NB4 (cell line): ENCODE results near the gene CFHR3.
"Not testable (repeated sequence)": the region's sequence is repeated elsewhere in the genome, so short reads cannot be mapped to it uniquely, and the experiment has no call there.

Experiments
- DNase-seq: peaks from one replicate; pipeline ENCODE4 v3.0.0; 2010; ENCODE audit warnings: low read depth
- H3K4me3 ChIP-seq: one replicate; pipeline ENCODE4 v1.5.1; 2011; ENCODE audit warnings: mild to moderate bottlenecking, low read depth, low read length, moderate library complexity
- CTCF ChIP-seq: IDR thresholded peaks from one replicate; pipeline ENCODE4 v1.5.1; 2012; ENCODE audit warnings: low read depth, low read length
- MAX ChIP-seq: IDR thresholded peaks from 2 replicates; pipeline ENCODE4 v1.6.1; 2011; ENCODE audit warnings: low read depth, low read length
- MYC ChIP-seq: IDR thresholded peaks from 2 replicates; pipeline ENCODE4 v1.6.1; 2011; ENCODE audit warnings: low read depth, low read length
- POLR2A ChIP-seq: IDR thresholded peaks from 2 replicates; pipeline ENCODE4 v1.6.1; 2011; ENCODE audit warnings: mild to moderate bottlenecking; ENCODE audit not compliant: insufficient read length; ENCODE audit errors: extremely low read depth

CFHR3 gene

GRCh38 chr1:196774603-196775002, at the start of gene CFHR3:
Gene CFHR3 (plus strand): TSS chr1:196774840. CDS start chr1:196774887, 47 bp downstream.
- TF ChIP-seq MAX (no peak), CTCF (no peak), POLR2A (no peak), MYC (no peak)
- DNase-seq = no peak
- no peak within 1 kb of the TSS for H3K4me3 ChIP-seq

GRCh38 chr1:196732526-196732925, 42.1 kb upstream of the CFHR3 start:
- TF ChIP-seq MAX (no peak), POLR2A (no peak), CTCF (no peak), MYC (no peak)
- H3K4me3 ChIP-seq = no peak overlapping the region
- no peak for DNase-seq

GRCh38 chr1:196733091-196733970, 41.3 kb upstream of the CFHR3 start:
- no peak for DNase-seq
- H3K4me3 ChIP-seq = no peak overlapping the region
- TF ChIP-seq POLR2A (no peak), MAX (no peak), CTCF (no peak), MYC (no peak)

GRCh38 chr1:196734006-196734405, 40.6 kb upstream of the CFHR3 start:
- no peak for DNase-seq
- TF ChIP-seq POLR2A = no peak
- TF ChIP-seq MYC = no peak
- TF ChIP-seq CTCF = no peak
- no peak for TF ChIP-seq MAX
- no peak overlapping the region for H3K4me3 ChIP-seq

GRCh38 chr1:196734460-196734859, 40.2 kb upstream of the CFHR3 start:
- no peak for DNase-seq
- TF ChIP-seq POLR2A (no peak), MYC (no peak), MAX (no peak), CTCF (no peak)
- no peak overlapping the region for H3K4me3 ChIP-seq

GRCh38 chr1:196738730-196739129, 35.9 kb upstream of the CFHR3 start:
- no peak overlapping the region for H3K4me3 ChIP-seq
- TF ChIP-seq CTCF = no peak
- no peak for TF ChIP-seq MYC
- TF ChIP-seq POLR2A = no peak
- TF ChIP-seq MAX = no peak
- no peak for DNase-seq

DNA sequence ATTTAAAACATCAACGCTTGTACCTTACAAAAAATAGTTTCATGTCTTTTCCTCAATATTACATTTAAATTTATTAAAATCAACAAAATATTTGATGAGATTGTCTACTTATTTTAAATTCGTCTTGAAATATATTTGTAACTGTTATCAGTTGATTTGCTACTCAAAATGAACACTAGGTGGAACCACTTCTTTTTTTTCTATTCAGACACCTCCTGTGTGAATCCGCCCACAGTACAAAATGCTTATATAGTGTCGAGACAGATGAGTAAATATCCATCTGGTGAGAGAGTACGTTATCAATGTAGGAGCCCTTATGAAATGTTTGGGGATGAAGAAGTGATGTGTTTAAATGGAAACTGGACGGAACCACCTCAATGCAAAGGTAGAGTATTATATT, 31.4 kb upstream of the CFHR3 start:
- not testable (repeated sequence) for H3K4me3 ChIP-seq
- peak; percentile 37 for DNase-seq

GRCh38 chr1:196765019-196765740, 9.5 kb upstream of the CFHR3 start:
- not testable (repeated sequence) for DNase-seq, H3K4me3 ChIP-seq

DNA sequence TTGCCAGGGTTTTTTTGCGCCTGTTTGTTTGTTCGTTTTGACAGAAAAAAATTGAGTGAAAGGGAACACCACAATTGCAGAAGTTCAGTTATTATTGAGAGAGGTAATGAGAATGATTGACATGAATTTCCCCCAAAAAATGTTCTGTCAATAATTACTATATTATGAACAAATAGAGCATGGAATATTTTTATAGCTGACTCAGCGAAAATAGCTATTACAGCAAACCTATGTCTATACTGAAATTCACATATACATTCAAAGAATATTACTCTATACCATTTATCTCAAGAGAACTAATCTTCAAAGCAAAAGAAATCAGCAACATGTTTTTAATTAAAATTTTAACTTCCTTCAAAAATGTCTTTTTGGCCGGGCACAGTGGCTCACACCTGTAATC, 4.8 kb upstream of the CFHR3 start:
- DNase-seq, H3K4me3 ChIP-seq: not testable (repeated sequence)
